Mucosa of rectum (tissue), 2 donors: ENCODE measurements around the gene UQCR10.

Source experiments
- H3K27ac ChIP-seq, 2 donors: one replicate each; pipeline ENCODE4 v1.7.0; 2013; ENCODE audit warnings: inconsistent platforms in 2 of 2, low read depth in 2 of 2, low read length in 2 of 2
- H3K27me3 ChIP-seq, 2 donors: one replicate each; pipeline ENCODE4 v1.7.0; 2013; ENCODE audit warnings: low read length in 2 of 2; ENCODE audit not compliant: control insufficient read depth in 2 of 2, insufficient read depth in 2 of 2
- H3K36me3 ChIP-seq, 2 donors: one replicate each; pipeline ENCODE4 v1.7.0; 2013; ENCODE audit warnings: low read length in 2 of 2; ENCODE audit not compliant: control insufficient read depth in 2 of 2, insufficient read depth in 2 of 2
- H3K4me1 ChIP-seq, 2 donors: one replicate each; pipeline ENCODE4 v1.7.0; 2013; ENCODE audit warnings: low read length in 2 of 2, mild to moderate bottlenecking in 1 of 2; ENCODE audit not compliant: control insufficient read depth in 2 of 2, insufficient read depth in 2 of 2
- H3K4me3 ChIP-seq, 2 donors: one replicate each; pipeline ENCODE4 v1.7.0; 2013; ENCODE audit warnings: low read length in 2 of 2
- H3K9ac ChIP-seq, 2 donors: one replicate each; pipeline ENCODE4 v1.7.0; 2013; ENCODE audit warnings: low read length in 2 of 2, low read depth in 1 of 2, mild to moderate bottlenecking in 1 of 2
- H3K9me3 ChIP-seq, 2 donors: one replicate each; pipeline ENCODE4 v1.7.0; 2013; ENCODE audit warnings: low read length in 2 of 2; ENCODE audit not compliant: control insufficient read depth in 2 of 2
- donor health status: healthy.
- donor health status: Normal muscosa, but diverticular disease.

Gene UQCR10

DNA sequence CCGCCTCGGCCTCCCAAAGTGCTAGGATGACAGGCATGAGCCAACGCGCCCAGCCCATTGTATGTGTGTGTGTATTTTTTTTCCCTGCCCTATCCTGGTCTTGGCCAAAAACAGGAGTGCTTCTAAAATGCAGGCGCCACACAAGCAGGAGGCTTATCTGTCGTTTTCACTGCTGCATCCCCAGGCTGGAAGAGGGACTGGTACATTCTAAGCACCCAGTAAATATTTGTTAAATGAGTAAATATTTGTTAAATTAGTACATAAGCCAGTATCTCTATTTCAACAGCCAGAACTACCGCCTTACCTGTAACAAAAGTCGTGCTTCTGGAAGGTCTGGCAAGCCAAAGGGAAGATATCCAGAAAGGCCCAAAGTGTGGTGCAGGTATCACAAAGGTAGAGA, 46.0 kb downstream of the UQCR10 start:
- Histone ChIP-seq H3K36me3 (peaks cover 47 to 63% of the 10 kb centered on the region in 2 donors), H3K27ac (no peak overlapping the region)

GRCh38 chr22:29813563-29813962, 46.4 kb downstream of the UQCR10 start:
- H3K9me3 ChIP-seq: no peaks in the 10 kb centered on the region
- H3K36me3 ChIP-seq: peaks cover 45 to 63% of the 10 kb centered on the region in 2 donors
- peaks cover 4 to 15% of the 10 kb centered on the region in 2 donors for H3K4me1 ChIP-seq
- no peak overlapping the region for H3K9ac ChIP-seq
- H3K27ac ChIP-seq: no peak overlapping the region
- no peaks in the 10 kb centered on the region for H3K27me3 ChIP-seq
- H3K4me3 ChIP-seq: no peak overlapping the region

More for the DNA sequence above, 46.0 kb downstream of the UQCR10 start:
- Histone ChIP-seq H3K9me3 (no peaks in the 10 kb centered on the region), H3K4me1 (peaks cover 4 to 15% of the 10 kb centered on the region in 2 donors), H3K9ac (no peak overlapping the region), H3K4me3 (no peak overlapping the region), H3K27me3 (no peaks in the 10 kb centered on the region)

- H3K4me3 ChIP-seq: no peak overlapping the region
- peaks cover 4 to 15% of the 10 kb centered on the region in 2 donors for H3K4me1 ChIP-seq
- no peaks in the 10 kb centered on the region for H3K9me3 ChIP-seq
- H3K27me3 ChIP-seq: no peaks in the 10 kb centered on the region
- H3K36me3 ChIP-seq: peaks cover 45 to 65% of the 10 kb centered on the region in 2 donors
- no peak overlapping the region for H3K27ac ChIP-seq
- no peak overlapping the region for H3K9ac ChIP-seq
Measured at GRCh38 chr22:29814003-29814402, 46.8 kb downstream of the UQCR10 start.

- Histone ChIP-seq H3K9ac (no peak overlapping the region), H3K36me3 (peaks cover 42 to 64% of the 10 kb centered on the region in 2 donors), H3K9me3 (no peaks in the 10 kb centered on the region), H3K4me1 (peaks cover 4 to 15% of the 10 kb centered on the region in 2 donors), H3K27me3 (no peaks in the 10 kb centered on the region), H3K4me3 (no peak overlapping the region), H3K27ac (no peak overlapping the region)
Measured at GRCh38 chr22:29815580-29815979, 48.4 kb downstream of the UQCR10 start.

- H3K27ac ChIP-seq: no peak overlapping the region
- H3K9ac ChIP-seq: no peak overlapping the region
- no peaks in the 10 kb centered on the region for H3K27me3 ChIP-seq
- H3K9me3 ChIP-seq: no peaks in the 10 kb centered on the region
- peaks cover 42 to 61% of the 10 kb centered on the region in 2 donors for H3K36me3 ChIP-seq
- no peak overlapping the region for H3K4me3 ChIP-seq
- H3K4me1 ChIP-seq: peaks cover 3 to 12% of the 10 kb centered on the region in 2 donors
Measured at GRCh38 chr22:29816128-29816527, 49.0 kb downstream of the UQCR10 start.

DNA sequence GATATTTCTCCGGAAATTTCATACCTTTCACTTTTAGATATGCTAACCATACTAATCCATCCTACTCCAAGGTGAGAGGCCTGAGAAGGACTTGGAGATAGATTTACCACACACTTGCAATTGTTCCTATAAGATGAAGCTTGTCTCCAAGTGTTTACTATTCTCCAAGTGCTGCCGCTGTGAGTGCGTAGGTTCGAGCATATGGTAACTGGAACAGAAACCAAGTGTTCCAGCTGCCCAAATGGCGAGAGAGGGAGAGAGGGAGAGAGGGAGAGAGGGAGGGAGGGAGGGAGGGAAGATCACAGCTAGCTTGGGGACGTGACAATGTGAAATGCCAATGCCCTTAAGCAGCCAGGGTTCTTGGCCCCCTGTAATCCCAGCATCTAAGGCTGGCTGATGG, 49.4 kb downstream of the UQCR10 start:
- no peak overlapping the region for H3K9ac ChIP-seq
- no peaks in the 10 kb centered on the region for H3K27me3 ChIP-seq
- H3K4me1 ChIP-seq: peaks cover 6 to 10% of the 10 kb centered on the region in 2 donors
- H3K27ac ChIP-seq: no peak overlapping the region
- peaks cover 42 to 65% of the 10 kb centered on the region in 2 donors for H3K36me3 ChIP-seq
- no peak overlapping the region for H3K4me3 ChIP-seq
- H3K9me3 ChIP-seq: no peaks in the 10 kb centered on the region

GRCh38 chr22:29816980-29817379, 49.8 kb downstream of the UQCR10 start:
- no peak overlapping the region for H3K27ac ChIP-seq
- H3K9ac ChIP-seq: no peak overlapping the region
- peaks cover 42 to 67% of the 10 kb centered on the region in 2 donors for H3K36me3 ChIP-seq
- peaks cover 9 to 10% of the 10 kb centered on the region in 2 donors for H3K4me1 ChIP-seq
- no peaks in the 10 kb centered on the region for H3K27me3 ChIP-seq
- H3K4me3 ChIP-seq: no peak overlapping the region
- H3K9me3 ChIP-seq: no peaks in the 10 kb centered on the region

DNA sequence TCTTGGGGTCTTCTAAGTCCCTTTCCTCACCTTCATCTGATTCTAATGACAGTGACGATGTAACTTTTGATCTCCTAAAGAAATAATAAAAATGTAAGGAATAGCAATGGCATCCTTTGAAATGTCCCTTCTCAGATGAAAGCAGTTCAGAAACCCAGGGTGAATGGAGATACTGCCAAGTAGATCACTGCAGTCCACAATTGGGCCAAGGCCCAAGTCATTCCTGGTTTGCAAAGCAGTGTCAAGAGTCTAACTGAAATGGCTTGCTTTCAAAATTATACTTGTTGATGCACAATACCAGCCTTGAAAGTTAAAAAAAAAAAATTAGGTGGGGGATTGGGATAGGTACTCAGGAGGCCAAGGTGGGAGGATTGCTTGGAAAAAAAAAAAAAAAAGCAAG, 50.6 kb downstream of the UQCR10 start:
- Histone ChIP-seq H3K4me1 (peaks cover 9 to 10% of the 10 kb centered on the region in 2 donors), H3K36me3 (peaks cover 39 to 66% of the 10 kb centered on the region in 2 donors)

DNA sequence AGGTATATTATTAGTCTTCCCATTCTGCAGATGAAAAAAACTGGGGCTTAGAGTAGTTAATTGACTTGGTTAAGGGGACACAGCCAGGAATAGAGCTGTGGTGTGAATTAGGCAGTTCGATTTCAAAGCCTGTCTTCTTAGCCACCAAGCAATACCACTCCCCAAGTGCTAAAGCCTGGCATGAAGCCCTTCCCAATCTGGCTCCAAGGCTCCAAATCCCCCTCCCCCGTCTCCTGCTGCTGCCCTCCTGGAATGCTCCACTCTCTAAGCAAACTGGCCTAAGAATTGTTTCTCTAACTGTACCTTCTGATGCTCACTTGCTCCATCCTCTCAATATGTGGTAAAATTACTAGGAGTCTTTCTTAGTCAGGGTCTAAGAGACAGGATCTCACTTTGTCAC, 52.3 kb downstream of the UQCR10 start:
- no peak overlapping the region for H3K4me3 ChIP-seq
- H3K9me3 ChIP-seq: no peaks in the 10 kb centered on the region
- peaks cover 9 to 10% of the 10 kb centered on the region in 2 donors for H3K4me1 ChIP-seq
- H3K27ac ChIP-seq: no peak overlapping the region
- no peak overlapping the region for H3K9ac ChIP-seq
- H3K36me3 ChIP-seq: peaks cover 33 to 59% of the 10 kb centered on the region in 2 donors
- H3K27me3 ChIP-seq: no peaks in the 10 kb centered on the region

More for the DNA sequence above, 50.6 kb downstream of the UQCR10 start:
- Histone ChIP-seq H3K27me3 (no peaks in the 10 kb centered on the region), H3K27ac (no peak overlapping the region), H3K4me3 (no peak overlapping the region), H3K9ac (no peak overlapping the region), H3K9me3 (no peaks in the 10 kb centered on the region)
